ENCODE measurements around the gene HLF.
A peak's percentile ranks its signal among the peaks of the same experiment; 100 is the strongest.

HLF gene

GRCh38 chr17:55354010-55354409 is 89.2 kb downstream of the HLF start:
- DNase-seq (ENCODE audit: low read depth in 1 of 2, low spot score in 1 of 2): no peak

DNA sequence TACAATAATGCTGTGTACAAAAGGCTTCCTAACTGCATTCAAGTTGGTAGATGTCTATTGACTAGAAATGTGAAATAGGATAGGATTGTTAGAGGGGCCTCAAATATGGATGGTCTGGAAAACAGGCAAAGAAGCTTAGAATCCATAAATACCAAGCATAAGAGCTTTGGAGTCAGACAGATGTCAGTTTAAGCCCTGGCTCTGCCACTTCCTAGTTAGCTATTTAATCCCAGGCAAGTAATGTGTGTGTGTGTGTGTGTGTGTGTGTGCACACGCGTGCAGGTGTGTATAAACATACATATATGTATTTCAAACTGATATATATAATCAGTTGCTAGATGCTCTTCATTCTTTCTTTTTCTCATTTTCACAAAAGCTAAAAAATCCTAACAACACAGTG is 90.2 kb downstream of the HLF start:
- no peak for DNase-seq (ENCODE audit: low read depth in 1 of 2, low spot score in 1 of 2)

- peak; percentile 30 to 66 for DNase-seq (ENCODE audit: low read depth in 1 of 2, low spot score in 1 of 2)
Measured at GRCh38 chr17:55356434-55357328, 91.9 kb downstream of the HLF start.

GRCh38 chr17:55360971-55361370 is 96.2 kb downstream of the HLF start:
- no peak for DNase-seq (ENCODE audit: low read depth in 1 of 2, low spot score in 1 of 2)

- DNase-seq (ENCODE audit: low read depth in 1 of 2, low spot score in 1 of 2): no peak
Measured at GRCh38 chr17:55363033-55363432, 98.3 kb downstream of the HLF start.

- no peak for DNase-seq (ENCODE audit: low read depth in 1 of 2, low spot score in 1 of 2)
Measured at GRCh38 chr17:55366020-55366481, 101.3 kb downstream of the HLF start.

DNA sequence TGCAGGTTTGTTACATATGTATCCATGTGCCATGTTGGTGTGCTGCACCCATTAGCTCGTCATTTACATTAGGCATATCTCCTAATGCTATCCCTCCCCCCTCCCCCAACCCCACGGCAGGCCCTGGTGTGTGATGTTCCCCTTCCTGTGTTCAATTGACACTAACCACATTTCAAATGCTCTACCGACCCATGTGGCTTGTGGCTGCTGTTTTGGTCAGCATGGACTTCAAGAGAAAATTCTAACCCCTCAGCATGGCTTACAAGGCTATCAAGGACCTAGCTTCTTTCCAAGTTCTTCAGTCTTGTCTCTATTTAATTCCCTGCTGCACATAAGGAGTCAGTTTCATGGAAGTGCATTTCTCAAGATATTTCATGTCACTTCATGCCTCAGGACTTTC is 103.9 kb downstream of the HLF start:
- no peak for DNase-seq (ENCODE audit: low read depth in 1 of 2, low spot score in 1 of 2)

Data from activated CD4-positive, alpha-beta T cell treated with anti-CD3 and anti-CD28 coated beads, Interleukin-2, amount 50 U/mL, for 24 hours (primary cell).